AG09309 (cell line): ENCODE results near the gene TMEM271.

ENCODE experiments used
- DNase-seq: peaks from one replicate; pipeline ENCODE4 v3.0.0-alpha.2; 2010; ENCODE audit warnings: low read depth
- H3K4me3 ChIP-seq: 2 replicates; pipeline ENCODE4 v1.5.1; 2011; ENCODE audit warnings: mild to moderate bottlenecking, low read depth, low read length, moderate library complexity; ENCODE audit not compliant: control insufficient read depth
- TF ChIP-seq, protein P1 (sequence below): IDR thresholded peaks from 2 replicates; pipeline ENCODE4 v1.5.1; 2011; ENCODE audit warnings: mild to moderate bottlenecking, low read depth, low read length, inconsistent platforms; ENCODE audit not compliant: insufficient read depth, control insufficient read depth; ENCODE audit errors: missing control alignments

The TMEM271 gene

DNA sequence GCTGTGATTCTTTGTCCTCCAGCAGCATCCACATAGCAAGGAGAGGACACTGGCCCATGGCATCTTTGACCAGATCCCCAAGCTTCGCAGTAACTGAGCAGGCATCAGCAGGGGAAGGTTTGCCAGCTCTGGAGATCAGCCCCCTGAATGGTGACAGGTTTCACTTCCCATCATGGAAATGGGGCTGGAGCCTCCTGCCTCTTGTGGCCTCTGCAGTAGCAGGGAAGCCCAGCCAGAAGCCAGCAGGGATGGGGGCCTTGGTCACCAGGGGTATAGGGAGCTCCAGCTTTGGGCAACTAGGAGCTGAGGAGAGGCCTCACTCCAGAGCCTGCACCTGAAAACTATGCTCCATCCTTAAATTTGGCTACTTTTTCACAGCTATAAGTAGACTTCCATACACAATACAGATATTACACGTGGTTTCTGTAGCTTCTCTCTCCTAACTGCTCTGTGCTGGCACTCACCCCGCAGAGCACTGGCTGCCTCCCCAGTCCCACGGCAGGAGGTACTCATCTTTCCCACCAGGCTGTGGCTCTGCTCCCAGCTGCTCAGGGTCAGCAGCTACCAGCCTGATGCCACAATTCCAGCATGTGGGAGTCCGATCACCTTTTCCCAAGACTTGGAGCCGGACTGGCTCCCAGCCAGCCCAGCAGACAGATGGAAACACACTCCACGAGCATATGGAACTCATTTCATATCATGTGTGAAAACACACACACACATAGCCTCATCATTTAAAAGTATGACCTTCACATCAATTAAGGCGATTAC is 2.8 kb downstream of the TMEM271 start:
- TF ChIP-seq, protein P1, sequence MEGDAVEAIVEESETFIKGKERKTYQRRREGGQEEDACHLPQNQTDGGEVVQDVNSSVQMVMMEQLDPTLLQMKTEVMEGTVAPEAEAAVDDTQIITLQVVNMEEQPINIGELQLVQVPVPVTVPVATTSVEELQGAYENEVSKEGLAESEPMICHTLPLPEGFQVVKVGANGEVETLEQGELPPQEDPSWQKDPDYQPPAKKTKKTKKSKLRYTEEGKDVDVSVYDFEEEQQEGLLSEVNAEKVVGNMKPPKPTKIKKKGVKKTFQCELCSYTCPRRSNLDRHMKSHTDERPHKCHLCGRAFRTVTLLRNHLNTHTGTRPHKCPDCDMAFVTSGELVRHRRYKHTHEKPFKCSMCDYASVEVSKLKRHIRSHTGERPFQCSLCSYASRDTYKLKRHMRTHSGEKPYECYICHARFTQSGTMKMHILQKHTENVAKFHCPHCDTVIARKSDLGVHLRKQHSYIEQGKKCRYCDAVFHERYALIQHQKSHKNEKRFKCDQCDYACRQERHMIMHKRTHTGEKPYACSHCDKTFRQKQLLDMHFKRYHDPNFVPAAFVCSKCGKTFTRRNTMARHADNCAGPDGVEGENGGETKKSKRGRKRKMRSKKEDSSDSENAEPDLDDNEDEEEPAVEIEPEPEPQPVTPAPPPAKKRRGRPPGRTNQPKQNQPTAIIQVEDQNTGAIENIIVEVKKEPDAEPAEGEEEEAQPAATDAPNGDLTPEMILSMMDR, result no peak
- H3K4me3 ChIP-seq, result no peak overlapping the region
- no peak for DNase-seq

DNA sequence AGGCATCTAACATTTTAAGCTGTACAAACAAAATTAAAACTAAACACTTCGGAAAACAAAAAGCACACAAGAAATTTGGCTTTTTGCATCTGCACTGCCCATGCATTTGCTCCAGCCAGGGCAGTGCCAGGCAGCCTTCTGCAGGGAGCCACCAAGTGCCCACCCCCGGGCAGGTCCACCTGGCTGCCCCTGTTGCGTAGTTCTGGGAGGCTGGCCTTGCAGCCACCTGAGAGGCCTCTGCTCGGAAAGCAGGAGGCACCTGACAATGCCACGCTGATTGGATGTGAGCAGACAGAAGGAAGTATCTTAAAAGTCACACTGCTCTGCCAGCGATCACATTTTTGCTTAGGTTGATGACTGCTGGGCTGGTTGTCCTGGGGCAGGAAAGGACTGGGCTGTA is 3.5 kb downstream of the TMEM271 start:
- TF ChIP-seq, protein P1, result no peak
- no peak overlapping the region for H3K4me3 ChIP-seq
- no peak for DNase-seq

DNA sequence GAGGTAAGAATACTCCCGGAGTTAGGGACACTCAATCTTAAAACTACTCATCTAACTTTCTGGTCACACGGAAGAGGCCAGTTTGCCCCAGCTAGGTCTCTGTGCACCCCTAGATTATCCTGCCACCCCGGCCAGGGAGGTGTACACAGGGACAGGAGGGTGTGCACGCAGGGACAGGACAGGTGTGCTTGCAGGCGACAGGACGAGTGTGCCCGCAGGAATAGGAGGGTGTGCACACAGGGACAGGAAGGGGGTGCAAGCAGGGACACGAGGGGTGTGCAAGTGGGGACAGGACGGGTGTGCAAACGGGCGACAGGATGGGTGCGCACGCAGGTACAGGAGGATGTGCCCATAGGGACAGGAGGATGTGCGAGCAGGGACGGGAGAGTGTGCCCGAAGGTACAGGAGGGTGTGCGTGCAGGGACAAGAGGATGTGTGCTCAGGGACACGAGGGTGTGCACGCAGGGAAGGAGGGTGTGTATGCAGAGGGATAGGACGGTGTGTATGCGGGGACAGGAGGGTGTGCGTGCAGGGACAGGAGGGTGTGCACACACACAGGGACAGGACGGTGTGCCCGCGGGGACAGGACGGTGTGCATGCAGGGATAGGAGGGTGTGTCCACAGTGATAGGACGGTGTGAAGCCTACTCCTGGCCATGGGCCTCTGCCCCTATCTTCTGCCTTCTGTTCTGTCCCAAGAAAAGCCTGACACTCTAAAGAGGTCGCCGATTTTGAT is 4.1 kb downstream of the TMEM271 start:
- no peak overlapping the region for H3K4me3 ChIP-seq
- TF ChIP-seq, protein P1, result no peak
- no peak for DNase-seq

DNA sequence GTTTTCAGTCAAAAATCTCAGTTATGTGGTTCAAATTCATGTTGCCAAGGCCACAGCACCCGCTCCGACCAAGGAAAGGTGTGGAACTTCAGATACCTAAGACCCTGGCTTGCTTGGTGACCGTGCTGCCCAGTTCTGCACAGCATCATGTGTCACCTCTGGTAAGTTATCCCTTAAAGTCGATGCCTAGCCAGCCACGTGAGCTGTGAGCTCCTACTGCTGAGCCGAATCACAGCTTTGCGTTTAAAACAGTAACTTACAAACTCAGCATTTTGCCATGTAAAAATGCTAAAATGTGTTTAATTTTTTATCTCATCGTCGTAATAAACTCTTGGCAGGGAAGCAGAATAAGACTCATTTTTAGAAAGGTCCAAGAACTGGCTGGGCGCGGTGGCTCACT is 5.3 kb downstream of the TMEM271 start:
- DNase-seq, result no peak
- TF ChIP-seq, protein P1, result no peak
- no peak overlapping the region for H3K4me3 ChIP-seq

DNA sequence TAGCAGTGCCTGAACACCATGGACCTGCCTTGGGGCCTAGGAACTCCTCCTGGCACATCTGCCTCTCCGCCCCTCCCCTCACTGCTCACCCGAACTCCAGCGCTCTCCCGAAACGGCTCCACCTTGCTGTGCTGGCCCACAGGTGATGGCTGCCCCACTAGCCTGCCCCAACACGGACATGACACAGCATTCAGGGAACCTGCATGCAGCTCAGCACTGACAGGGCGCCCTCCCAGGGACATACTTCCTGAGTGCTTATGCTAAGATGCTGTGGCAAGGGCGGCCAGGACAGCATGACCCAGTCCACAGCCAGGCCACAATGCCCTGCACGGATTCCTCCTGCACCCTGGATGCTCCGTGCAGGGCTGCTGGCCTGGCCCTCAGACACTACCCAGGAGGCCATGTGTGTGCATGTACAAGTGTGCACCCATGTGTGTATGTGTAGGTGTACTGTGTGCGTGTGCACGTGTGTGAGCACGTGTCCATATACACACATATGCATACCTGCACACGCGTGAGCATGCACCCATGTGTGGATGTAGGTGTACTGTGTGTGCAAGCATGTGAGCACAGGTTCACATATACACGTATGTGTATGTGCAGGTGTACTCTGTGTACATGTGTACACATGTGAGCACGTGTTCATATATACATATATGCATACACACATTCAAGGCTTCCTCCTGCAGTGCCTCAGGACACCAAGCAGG is 6.0 kb downstream of the TMEM271 start:
- no peak for DNase-seq
- TF ChIP-seq, protein P1, result no peak
- no peak overlapping the region for H3K4me3 ChIP-seq

DNA sequence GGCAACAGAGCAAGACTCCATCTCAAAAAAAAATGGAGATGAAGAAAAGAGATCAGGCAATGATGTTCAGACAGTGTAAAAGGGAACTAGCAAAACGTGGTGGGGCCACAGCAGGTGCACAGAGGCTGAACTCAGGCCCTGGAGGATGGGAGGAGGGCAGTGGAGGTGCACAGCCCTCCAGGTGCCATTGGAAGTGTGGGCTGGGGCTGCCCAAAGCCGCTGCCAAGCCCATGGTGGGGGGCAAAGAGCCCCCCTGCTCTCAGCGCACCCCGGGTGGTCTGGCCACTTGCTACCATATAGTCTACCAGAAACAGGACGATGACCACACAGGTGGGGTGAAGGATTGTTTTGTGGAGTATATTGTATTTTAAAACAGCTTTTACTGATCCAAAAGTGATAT is 7.1 kb downstream of the TMEM271 start:
- no peak for DNase-seq
- no peak overlapping the region for H3K4me3 ChIP-seq
- TF ChIP-seq, protein P1, result no peak
